ENCODE results near the gene UGT1A8.

DNA sequence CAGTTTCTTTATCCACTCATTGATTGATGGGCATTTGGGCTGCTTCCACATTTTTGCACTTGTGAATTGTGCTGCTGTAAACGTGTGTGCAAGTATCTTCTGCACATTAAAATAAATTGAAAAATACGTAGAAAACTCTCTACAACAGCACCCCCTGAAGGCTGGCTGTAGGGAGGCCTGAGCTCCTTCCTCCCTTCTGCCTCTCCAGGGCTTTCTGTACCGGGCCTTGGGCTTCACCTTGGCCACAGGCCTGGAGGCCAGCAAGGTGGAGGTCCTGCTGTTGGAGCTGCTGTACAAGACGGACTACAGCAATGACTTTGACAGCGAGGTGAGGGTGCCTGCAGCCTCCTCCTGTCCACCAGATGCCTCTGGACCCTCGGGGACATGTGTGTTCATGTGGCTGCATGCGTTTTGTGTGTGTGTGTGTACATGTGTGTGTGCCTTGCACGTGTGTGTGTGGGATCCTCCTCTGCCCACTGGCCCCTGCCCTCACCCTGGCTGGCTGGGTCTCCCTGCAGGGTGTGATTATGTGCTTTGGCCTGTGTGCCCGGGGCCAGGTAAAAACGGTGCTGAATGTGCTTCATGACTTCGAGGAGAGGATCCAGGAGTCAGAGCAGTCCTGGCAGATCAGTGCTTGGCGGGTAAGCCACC, 189.9 kb downstream of the UGT1A8 start:
- TF ChIP-seq, protein P1, sequence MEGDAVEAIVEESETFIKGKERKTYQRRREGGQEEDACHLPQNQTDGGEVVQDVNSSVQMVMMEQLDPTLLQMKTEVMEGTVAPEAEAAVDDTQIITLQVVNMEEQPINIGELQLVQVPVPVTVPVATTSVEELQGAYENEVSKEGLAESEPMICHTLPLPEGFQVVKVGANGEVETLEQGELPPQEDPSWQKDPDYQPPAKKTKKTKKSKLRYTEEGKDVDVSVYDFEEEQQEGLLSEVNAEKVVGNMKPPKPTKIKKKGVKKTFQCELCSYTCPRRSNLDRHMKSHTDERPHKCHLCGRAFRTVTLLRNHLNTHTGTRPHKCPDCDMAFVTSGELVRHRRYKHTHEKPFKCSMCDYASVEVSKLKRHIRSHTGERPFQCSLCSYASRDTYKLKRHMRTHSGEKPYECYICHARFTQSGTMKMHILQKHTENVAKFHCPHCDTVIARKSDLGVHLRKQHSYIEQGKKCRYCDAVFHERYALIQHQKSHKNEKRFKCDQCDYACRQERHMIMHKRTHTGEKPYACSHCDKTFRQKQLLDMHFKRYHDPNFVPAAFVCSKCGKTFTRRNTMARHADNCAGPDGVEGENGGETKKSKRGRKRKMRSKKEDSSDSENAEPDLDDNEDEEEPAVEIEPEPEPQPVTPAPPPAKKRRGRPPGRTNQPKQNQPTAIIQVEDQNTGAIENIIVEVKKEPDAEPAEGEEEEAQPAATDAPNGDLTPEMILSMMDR (conservative IDR thresholded peaks at IDR 0.05) = peak; percentile 43; the same call in 1 of the 2 replicates
- no peak for TF ChIP-seq EZH2 (IDR thresholded peaks at IDR 0.05; ENCODE audit: low read depth)
